Cerebellar nuclear complex (tissue), 1 donor: ENCODE data around the gene GRB10.

ENCODE experiments used
- DNase-seq, 2 experiments: peaks; one replicate each; lab custom pipeline; 2025; lab: John Stamatoyannopoulos, UW

GRB10 gene

DNA sequence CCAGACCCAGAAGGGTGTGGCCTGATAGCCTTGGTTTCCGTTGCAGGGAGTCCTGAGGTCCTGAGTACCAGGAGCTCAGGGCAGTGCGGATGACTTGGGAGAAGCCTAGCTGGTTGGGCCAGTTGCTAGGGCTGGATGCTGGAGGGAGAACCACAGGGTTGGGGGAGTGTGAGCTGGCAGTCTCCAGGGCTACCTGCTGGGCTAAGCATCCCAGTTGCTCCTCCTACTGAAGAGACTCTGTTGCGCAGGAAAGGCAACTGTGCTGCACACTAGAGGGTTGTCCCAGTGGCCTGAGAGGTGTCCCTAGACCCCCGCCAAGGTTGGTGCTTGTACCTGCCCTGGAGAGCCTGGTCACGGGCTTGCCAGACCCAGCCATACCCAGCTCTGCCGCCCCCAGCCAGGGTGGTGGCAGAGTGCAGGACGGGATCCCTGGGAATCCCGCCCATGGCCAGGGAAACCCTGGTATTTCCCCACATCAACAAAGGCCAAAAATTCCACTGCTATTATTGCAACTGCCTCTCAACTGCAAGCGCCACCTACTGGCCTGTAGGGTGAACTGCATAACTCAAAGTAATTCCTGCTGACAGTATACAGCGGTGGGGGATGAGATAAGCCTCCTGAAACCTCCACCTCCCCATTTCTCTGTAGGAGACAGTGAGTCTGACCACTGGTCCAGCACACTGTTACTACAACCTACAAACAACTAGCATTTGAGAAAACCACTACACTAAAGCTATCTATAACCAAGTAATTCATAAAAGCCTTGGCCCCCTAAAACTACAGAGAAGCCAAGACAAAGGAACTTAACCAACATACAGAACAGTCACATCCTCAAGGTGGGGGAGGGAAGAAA lies 149.9 kb downstream of the GRB10 start:
- no peak for DNase-seq

DNA sequence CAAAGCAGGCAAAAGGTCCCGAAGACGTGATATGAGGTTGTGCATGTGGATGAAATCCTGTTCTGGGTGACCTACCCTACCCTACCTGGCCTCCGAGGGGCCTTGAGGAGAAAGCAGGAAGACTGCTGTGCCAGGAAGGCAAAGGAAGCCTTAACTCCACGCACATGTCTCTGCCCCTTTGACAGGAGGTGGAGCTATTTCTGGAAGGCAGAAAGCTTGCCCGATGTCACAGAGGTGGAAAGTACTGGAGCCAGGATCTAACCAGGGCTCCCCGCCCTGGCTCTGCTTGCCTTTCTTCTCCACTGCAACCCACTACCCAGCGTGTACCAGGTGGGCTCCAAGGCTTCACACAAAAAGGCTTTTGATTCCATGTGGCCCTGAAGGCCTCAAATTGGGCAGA lies 151.1 kb downstream of the GRB10 start:
- no peak for DNase-seq

DNA sequence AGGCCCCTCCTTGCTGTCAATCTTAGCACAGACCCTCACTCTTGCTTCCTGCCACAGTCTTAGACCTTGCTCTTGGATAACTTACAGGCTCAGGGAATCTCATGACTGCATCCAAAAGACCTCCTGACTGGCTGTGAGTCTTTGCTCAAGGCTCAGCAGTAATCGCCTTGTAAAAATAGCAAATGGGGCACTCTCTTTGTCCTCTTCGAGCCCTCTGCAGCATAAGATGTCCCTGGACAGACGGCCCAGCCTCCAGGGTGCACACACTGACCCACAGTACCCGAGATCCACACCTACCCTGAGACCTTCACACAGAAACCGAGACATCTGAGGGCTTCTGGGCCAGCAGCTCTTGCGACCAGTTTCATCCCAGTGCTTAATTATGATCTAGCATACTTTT lies 151.6 kb downstream of the GRB10 start:
- DNase-seq = no peak

- no peak for DNase-seq
Measured at GRCh38 chr7:50629238-50629901, 153.3 kb downstream of the GRB10 start.

DNA sequence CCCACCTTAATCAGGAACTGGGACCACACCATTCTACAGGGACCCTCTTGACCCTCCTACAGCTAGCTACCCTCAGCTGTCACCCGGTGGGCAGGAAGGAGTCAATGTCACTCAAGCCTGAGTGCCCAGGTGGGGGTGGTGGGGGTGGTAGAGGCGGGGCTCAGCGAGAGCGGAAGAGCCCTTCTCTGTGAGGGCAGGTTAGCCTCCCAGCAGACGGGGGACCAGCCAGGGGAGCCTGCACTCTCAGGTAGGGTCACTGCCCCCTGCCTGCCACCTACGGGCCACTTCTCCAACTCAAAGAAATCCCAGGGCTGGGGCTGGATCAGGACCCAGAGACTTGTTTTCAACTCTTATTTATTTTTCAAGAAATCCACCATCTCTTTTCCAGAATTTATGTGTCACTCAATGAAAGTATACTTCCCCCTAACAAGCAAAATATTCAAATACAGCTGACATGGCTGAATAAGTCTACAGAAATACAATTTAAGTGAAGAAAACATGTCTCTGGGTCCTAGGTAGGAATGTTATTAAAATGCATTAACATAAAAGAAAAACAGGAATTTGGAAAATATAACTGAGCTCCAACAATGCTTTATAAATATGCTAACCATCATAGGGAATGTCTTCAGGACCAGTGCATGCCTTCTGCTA lies 154.1 kb downstream of the GRB10 start:
- DNase-seq = no peak

DNA sequence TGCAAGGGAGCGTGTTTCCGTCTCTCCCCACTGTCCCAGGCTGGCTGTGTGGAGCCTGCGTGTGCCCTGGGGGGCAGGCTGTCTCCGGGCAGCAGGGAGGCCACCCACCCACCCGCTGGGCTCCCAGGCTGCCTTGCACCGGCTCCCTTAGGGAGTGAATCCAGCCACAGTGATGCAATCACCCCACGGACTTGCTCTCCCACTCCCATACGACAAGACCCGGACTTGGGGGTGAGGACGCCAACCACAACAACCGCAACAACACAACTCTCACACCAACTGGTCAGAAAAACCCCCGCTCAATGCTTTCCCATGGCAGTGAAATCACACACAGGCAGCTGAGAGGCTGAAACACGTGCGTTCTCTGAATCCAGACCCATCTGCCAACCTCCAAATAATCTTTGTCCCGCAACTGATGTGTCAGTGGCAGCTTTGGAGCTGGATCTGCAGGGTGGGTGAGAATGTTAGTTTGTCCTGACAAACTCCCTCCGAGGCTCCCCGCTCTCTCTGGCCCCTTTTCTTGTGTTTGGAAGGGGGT lies 154.8 kb downstream of the GRB10 start:
- DNase-seq = no peak

GRCh38 chr7:50626286-50626685 lies 156.4 kb downstream of the GRB10 start:
- no peak for DNase-seq

DNA sequence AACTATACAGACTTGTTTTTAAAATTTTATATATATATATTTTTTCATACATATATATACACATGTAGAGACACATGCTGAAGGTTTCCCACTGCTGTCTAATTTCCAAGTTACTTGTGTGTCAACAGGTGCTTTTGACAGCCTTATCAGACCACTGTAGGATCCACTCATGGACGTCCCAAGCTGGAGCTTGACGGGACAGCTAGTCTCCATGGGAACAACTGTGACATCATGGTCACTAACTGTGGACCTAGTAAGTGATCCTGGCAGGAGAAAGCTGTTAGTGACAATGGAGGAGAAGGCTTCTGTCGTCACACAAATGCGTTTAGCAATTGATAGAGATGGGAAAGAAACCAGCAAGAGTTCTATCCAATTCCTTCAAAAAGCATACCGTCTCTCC lies 157.3 kb downstream of the GRB10 start:
- DNase-seq = no peak

DNA sequence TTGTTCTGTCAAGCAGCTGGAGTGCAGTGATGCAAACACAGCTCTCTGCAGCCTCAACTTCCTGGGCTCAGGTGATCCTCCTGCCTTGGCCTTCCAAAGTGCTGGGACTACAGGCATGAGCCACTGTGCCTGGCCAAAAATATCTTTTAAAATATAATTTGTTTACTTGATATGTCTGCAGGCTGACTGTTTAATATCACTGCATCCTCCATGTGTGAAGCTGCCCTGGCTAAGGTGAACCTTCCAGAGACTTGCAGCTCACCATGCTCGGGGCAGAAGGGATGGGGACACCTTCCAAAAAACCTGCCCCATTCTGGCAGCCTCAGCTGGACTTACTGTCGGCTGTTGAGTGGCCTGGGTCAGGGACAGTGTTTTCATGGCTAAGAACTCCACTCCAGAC lies 159.9 kb downstream of the GRB10 start:
- DNase-seq = no peak

DNA sequence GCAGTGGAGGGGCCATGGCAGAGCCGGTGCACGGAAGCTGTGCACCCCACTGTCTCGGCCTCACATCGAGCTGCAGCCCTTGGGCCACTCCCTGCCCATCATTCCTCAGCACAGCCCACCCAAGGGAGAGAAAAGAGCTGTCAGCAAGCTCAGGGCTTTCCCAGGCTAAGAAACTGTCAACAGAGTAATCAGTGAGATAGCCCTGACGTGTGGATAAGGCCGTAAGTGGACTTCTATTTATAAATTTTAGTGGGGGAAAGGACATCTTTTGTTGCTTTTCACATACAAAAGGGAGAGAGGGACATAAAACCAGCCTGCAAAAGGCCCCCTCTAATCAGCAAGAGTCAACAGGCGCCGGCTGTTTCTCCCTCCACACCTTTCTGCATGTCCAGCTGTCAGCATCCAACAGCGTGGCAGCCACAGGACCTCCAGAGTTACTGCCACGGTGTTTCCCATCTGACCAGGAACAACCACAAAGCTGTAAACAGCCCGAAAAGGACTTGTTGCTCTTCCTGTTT lies 160.7 kb downstream of the GRB10 start:
- DNase-seq = no peak

- no peak for DNase-seq
Measured at GRCh38 chr7:50621206-50621605, 161.5 kb downstream of the GRB10 start.

DNA sequence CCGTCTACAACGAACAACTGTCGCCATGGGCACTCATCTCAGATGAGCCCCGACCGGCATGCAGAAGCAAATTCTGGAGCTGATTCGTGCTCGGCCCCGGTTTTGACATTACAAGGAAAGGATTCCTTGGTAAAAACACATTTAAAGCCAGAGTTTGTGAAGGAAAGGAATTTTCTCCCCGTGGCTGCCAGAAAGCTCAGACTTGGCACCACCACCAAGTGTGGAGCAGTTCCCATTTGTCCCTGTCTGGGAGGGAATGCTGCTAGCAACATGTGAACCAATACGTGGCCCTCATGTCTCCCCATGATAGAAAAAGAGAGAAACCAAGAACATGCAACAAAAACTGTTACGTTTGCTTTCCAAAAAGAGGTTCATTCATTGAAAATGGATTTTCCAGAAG lies 162.3 kb downstream of the GRB10 start:
- no peak for DNase-seq

GRCh38 chr7:50619684-50620083 lies 163.0 kb downstream of the GRB10 start:
- DNase-seq = no peak

DNA sequence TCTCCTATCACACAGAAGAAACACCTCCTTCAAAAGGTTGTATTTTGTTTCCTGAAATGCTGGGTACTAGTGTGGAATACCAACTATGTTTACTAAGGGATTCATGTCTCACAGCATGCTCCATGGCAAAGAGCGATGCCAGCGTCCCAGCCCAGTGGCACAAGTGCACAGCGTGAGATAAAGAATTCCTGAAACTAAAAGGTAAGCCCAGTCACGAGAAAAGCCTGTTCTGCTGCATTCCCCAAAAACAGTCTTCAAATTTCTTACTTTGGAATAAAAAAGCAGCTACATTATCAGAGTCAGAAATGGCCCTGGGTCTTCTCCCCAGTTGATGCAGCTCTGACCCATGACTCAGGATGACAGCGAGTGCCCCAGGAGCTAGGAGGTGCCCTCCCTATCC lies 164.4 kb downstream of the GRB10 start:
- DNase-seq = no peak

DNA sequence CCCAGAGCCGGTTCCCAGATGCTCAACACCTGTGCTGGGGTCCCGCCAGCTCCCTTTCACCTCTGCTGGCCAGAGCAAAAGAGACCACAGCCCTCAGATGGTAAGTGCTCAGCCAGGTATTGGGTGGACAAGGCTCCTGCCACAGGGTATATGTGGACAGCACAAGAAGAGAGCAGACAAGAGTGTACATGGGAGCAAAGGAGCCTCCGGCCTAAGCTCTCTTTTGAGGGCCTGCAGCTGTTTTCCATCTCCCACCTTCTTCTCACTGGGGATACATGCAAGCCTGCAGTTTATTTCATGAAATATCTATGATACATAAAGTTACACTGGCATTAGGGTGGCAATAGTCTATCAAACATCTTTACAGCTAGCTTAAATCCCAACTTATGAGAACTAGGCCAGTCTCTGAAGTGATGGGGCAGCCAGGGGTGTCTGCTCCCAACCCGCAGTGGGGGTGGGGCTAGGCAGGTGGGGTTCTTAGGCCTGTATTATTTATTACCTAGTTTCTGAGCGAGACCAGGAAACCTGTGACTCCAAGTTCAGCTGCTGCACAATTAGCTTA lies 167.1 kb downstream of the GRB10 start:
- DNase-seq = no peak

DNA sequence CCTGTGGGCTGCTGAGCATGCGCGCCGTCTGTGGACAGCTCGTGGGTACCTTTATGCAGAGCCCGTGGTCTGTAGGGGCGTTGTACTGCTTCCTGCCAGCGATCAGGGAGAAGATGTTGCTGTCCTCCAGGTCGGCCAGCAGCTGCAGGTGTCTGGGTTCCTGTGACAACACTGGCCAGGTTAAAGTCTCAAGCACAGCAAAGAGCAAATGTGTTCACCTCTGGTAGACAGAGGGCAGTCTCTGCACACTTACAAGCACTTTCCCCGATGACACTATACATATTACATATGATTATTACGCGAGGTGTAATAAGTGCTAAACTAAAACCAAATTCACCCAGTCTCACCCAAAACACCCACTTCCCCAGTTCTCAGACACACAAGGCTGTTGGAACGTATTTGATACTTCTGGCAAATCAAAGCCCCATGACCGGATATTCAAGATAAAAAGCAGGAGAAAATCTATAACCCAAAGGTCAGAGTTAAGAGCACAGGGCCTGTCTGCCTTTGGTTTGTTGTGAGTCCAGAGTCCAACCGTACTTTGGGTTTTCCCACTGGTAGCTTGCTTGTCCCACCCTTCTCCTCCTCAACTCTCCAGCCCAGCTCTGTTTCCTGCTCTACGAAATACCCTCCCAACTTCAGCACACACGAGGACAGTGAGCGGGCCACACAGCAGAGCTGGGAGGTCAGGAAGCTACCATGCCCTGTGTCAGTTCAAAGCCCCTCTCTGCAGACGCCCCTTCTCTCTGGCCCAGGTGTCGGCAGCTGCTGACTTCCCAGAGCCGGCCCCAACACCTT lies 167.8 kb downstream of the GRB10 start:
- no peak for DNase-seq

DNA sequence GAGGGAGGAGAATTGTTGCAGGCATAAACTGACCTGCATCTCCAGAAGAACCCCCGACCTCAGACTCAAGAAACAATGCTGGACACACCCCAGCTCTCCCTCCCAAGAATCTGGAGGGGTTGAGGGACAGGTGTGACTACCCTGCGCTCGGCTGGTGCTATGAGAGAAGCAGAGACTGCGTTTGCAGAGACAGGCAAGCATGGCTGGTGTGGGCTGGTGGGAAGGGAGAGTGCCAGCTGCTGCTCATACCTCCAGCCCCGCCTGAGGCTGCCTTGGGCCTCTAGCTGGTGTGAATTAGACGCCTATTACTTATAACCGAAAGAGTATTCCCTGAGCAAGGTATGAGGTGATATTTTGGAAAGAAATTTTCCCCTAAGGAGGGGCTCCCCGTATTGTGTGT lies 169.2 kb downstream of the GRB10 start:
- DNase-seq = no peak

GRCh38 chr7:50612704-50613103 lies 170.0 kb downstream of the GRB10 start:
- no peak for DNase-seq

DNA sequence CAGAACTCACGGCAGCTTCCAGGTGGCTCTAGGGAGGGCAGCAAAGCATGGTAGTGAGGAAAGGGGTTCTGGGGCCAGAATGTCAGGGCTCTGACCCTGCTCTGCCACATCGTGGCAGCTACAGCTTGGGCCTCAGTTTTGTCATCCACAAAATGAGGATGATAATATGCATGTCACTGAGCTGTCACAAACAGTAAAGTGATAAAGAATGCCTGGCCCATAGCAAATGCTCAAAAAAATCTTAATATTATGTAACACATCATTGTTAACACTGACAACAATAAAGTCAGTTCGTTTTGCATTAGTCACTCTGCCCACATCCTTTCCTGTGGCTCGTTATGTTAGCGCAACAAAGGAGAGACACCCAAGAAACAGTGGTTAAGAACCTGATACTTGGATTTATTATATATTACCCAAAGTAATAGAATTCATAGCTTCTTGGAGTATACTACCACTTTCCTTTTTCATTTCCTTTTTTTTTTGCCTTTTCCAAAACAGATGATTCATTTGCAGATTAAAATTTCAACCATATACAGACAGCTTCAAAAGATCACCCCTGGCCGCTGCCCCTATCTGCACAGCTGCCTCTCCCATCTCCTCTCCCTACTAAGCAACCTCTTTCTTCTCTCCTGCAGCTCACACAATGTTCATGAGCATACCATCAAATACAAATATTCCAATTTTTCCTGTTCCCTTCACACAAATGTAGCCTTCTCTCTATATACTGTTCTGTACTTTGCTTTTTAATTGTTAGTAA lies 172.0 kb downstream of the GRB10 start:
- no peak for DNase-seq

GRCh38 chr7:50608196-50608906 lies 174.3 kb downstream of the GRB10 start:
- DNase-seq = no peak
